Measurements from ENCODE around the gene HK3.
A peak's percentile ranks its signal among the peaks of the same experiment; 100 is the strongest.
"Not testable (repeated sequence)": the region's sequence is repeated elsewhere in the genome, so short reads cannot be mapped to it uniquely, and the experiment has no call there.

The HK3 gene

GRCh38 chr5:176877793-176878331 is 21.3 kb downstream of the HK3 start:
- Mint-ChIP-seq H3K27me3 (peaks cover 55% of the 10 kb centered on the region), H3K36me3 (ENCODE audit: insufficient read depth) (peaks cover 9% of the 10 kb centered on the region)

GRCh38 chr5:176876506-176877431 is 22.4 kb downstream of the HK3 start:
- no peak overlapping the region for H3K27ac Mint-ChIP-seq (ENCODE audit: low read depth)
- no peak overlapping the region for H3K4me3 Mint-ChIP-seq
- H3K4me1 Mint-ChIP-seq: peaks cover 27% of the 10 kb centered on the region
- DNase-seq (ENCODE audit: low spot score in 2 of 2) (no peak), ATAC-seq (replicated peaks; ENCODE audit: extremely low read depth, poor library complexity, severe bottlenecking) (no peak)
- H3K36me3 Mint-ChIP-seq (ENCODE audit: insufficient read depth): peaks cover 14% of the 10 kb centered on the region
- no peaks in the 10 kb centered on the region for H3K9me3 Mint-ChIP-seq
- peaks cover 50% of the 10 kb centered on the region for H3K27me3 Mint-ChIP-seq

More at GRCh38 chr5:176877793-176878331, 21.3 kb downstream of the HK3 start:
- ATAC-seq (replicated peaks; ENCODE audit: extremely low read depth, poor library complexity, severe bottlenecking) (no peak), DNase-seq (ENCODE audit: low spot score in 2 of 2) (no peak)
- Mint-ChIP-seq H3K9me3 (no peaks in the 10 kb centered on the region), H3K4me3 (no peak overlapping the region), H3K4me1 (peaks cover 27% of the 10 kb centered on the region), H3K27ac (ENCODE audit: low read depth) (no peak overlapping the region)

GRCh38 chr5:176875783-176876505 is 23.2 kb downstream of the HK3 start:
- ATAC-seq (replicated peaks; ENCODE audit: extremely low read depth, poor library complexity, severe bottlenecking): peak; percentile 36
- Mint-ChIP-seq H3K27ac (ENCODE audit: low read depth) (no peak overlapping the region), H3K36me3 (ENCODE audit: insufficient read depth) (peaks cover 14% of the 10 kb centered on the region)

GRCh38 chr5:176875014-176875550 is 24.1 kb downstream of the HK3 start:
- H3K9me3 Mint-ChIP-seq: no peaks in the 10 kb centered on the region
- H3K27me3 Mint-ChIP-seq: peaks cover 37% of the 10 kb centered on the region
- DNase-seq (ENCODE audit: low spot score in 2 of 2): no peak
- H3K4me3 Mint-ChIP-seq: no peak overlapping the region
- no peak for ATAC-seq (replicated peaks; ENCODE audit: extremely low read depth, poor library complexity, severe bottlenecking)
- peaks cover 32% of the 10 kb centered on the region for H3K4me1 Mint-ChIP-seq
- no peak overlapping the region for H3K27ac Mint-ChIP-seq (ENCODE audit: low read depth)
- H3K36me3 Mint-ChIP-seq (ENCODE audit: insufficient read depth): peaks cover 17% of the 10 kb centered on the region

More at GRCh38 chr5:176875783-176876505, 23.2 kb downstream of the HK3 start:
- no peak for DNase-seq (ENCODE audit: low spot score in 2 of 2)
- peaks cover 42% of the 10 kb centered on the region for H3K27me3 Mint-ChIP-seq
- peak overlapping the region; percentile 45 for H3K4me3 Mint-ChIP-seq
- peaks cover 27% of the 10 kb centered on the region for H3K4me1 Mint-ChIP-seq
- H3K9me3 Mint-ChIP-seq: no peaks in the 10 kb centered on the region

- H3K9me3 Mint-ChIP-seq: no peaks in the 10 kb centered on the region
- DNase-seq (ENCODE audit: low spot score in 2 of 2) (no peak), ATAC-seq (replicated peaks; ENCODE audit: extremely low read depth, poor library complexity, severe bottlenecking) (no peak)
- H3K27ac Mint-ChIP-seq (ENCODE audit: low read depth): peak overlapping the region; percentile 91
- H3K4me3 Mint-ChIP-seq: no peak overlapping the region
- peaks cover 33% of the 10 kb centered on the region for H3K27me3 Mint-ChIP-seq
- H3K36me3 Mint-ChIP-seq (ENCODE audit: insufficient read depth): peaks cover 17% of the 10 kb centered on the region
- peaks cover 33% of the 10 kb centered on the region for H3K4me1 Mint-ChIP-seq
Measured at GRCh38 chr5:176874198-176874780, 24.9 kb downstream of the HK3 start.

- Mint-ChIP-seq H3K27ac (ENCODE audit: low read depth) (peak overlapping the region; percentile 91), H3K36me3 (ENCODE audit: insufficient read depth) (peaks cover 21% of the 10 kb centered on the region), H3K4me3 (no peak overlapping the region), H3K9me3 (no peaks in the 10 kb centered on the region), H3K27me3 (peaks cover 27% of the 10 kb centered on the region), H3K4me1 (peaks cover 33% of the 10 kb centered on the region)
- ATAC-seq (replicated peaks; ENCODE audit: extremely low read depth, poor library complexity, severe bottlenecking): no peak
- DNase-seq (ENCODE audit: low spot score in 2 of 2): no peak
Measured at GRCh38 chr5:176873541-176874172, 25.5 kb downstream of the HK3 start.

- peak in 1 of 2 donors; percentile 15 for DNase-seq (ENCODE audit: low spot score in 2 of 2)
- not testable (repeated sequence) for ATAC-seq (replicated peaks; ENCODE audit: extremely low read depth, poor library complexity, severe bottlenecking); H3K9me3 Mint-ChIP-seq
- Mint-ChIP-seq H3K4me1 (peaks cover 33% of the 10 kb centered on the region), H3K4me3 (peak overlapping the region; percentile 9), H3K27ac (ENCODE audit: low read depth) (peak overlapping the region; percentile 91), H3K27me3 (peaks cover 21% of the 10 kb centered on the region), H3K36me3 (ENCODE audit: insufficient read depth) (peaks cover 21% of the 10 kb centered on the region)
Measured at GRCh38 chr5:176873011-176873410, 26.1 kb downstream of the HK3 start.

- DNase-seq (ENCODE audit: low spot score in 2 of 2): peak in 1 of 2 donors; percentile 14
- H3K4me1 Mint-ChIP-seq: peaks cover 33% of the 10 kb centered on the region
- not testable (repeated sequence) for ATAC-seq (replicated peaks; ENCODE audit: extremely low read depth, poor library complexity, severe bottlenecking); H3K9me3 Mint-ChIP-seq
- peak overlapping the region; percentile 91 for H3K27ac Mint-ChIP-seq (ENCODE audit: low read depth)
- H3K4me3 Mint-ChIP-seq: peak overlapping the region; percentile 9
- H3K36me3 Mint-ChIP-seq (ENCODE audit: insufficient read depth): peaks cover 21% of the 10 kb centered on the region
- H3K27me3 Mint-ChIP-seq: peaks cover 20% of the 10 kb centered on the region
Measured at GRCh38 chr5:176872586-176872985, 26.6 kb downstream of the HK3 start.

GRCh38 chr5:176870644-176871043 is 28.5 kb downstream of the HK3 start:
- peak overlapping the region; percentile 44 for H3K27ac Mint-ChIP-seq (ENCODE audit: low read depth)
- peaks cover 23% of the 10 kb centered on the region for H3K4me1 Mint-ChIP-seq
- not testable (repeated sequence) for DNase-seq (ENCODE audit: low spot score in 2 of 2); H3K4me3 Mint-ChIP-seq; ATAC-seq (replicated peaks; ENCODE audit: extremely low read depth, poor library complexity, severe bottlenecking); H3K9me3 Mint-ChIP-seq
- peaks cover 21% of the 10 kb centered on the region for H3K36me3 Mint-ChIP-seq (ENCODE audit: insufficient read depth)
- peaks cover 22% of the 10 kb centered on the region for H3K27me3 Mint-ChIP-seq

- no peak overlapping the region for H3K4me3 Mint-ChIP-seq
- peak overlapping the region; percentile 44 for H3K27ac Mint-ChIP-seq (ENCODE audit: low read depth)
Measured at GRCh38 chr5:176870110-176870591, 29.0 kb downstream of the HK3 start.

GRCh38 chr5:176869501-176870109 is 29.5 kb downstream of the HK3 start:
- Mint-ChIP-seq H3K9me3 (no peaks in the 10 kb centered on the region), H3K4me3 (no peak overlapping the region), H3K27ac (ENCODE audit: low read depth) (no peak overlapping the region), H3K4me1 (peaks cover 15% of the 10 kb centered on the region), H3K27me3 (peaks cover 22% of the 10 kb centered on the region), H3K36me3 (ENCODE audit: insufficient read depth) (peaks cover 19% of the 10 kb centered on the region)
- DNase-seq (ENCODE audit: low spot score in 2 of 2) (no peak), ATAC-seq (replicated peaks; ENCODE audit: extremely low read depth, poor library complexity, severe bottlenecking) (no peak)

More at GRCh38 chr5:176870110-176870591, 29.0 kb downstream of the HK3 start:
- no peak for DNase-seq (ENCODE audit: low spot score in 2 of 2)
- ATAC-seq (replicated peaks; ENCODE audit: extremely low read depth, poor library complexity, severe bottlenecking): no peak
- peaks cover 22% of the 10 kb centered on the region for H3K27me3 Mint-ChIP-seq
- no peaks in the 10 kb centered on the region for H3K9me3 Mint-ChIP-seq
- peaks cover 18% of the 10 kb centered on the region for H3K4me1 Mint-ChIP-seq
- H3K36me3 Mint-ChIP-seq (ENCODE audit: insufficient read depth): peaks cover 20% of the 10 kb centered on the region
